HPDE6-E6E7 (cell line): ENCODE data around the gene KCNQ1.
"Not testable (repeated sequence)": the region's sequence is repeated elsewhere in the genome, so short reads cannot be mapped to it uniquely, and the experiment has no call there.

Experiments used
- DNase-seq: peaks from one replicate; pipeline ENCODE4 v3.0.0; 2011; ENCODE audit warnings: missing footprints; ENCODE audit errors: extremely low spot score

The KCNQ1 gene

DNA sequence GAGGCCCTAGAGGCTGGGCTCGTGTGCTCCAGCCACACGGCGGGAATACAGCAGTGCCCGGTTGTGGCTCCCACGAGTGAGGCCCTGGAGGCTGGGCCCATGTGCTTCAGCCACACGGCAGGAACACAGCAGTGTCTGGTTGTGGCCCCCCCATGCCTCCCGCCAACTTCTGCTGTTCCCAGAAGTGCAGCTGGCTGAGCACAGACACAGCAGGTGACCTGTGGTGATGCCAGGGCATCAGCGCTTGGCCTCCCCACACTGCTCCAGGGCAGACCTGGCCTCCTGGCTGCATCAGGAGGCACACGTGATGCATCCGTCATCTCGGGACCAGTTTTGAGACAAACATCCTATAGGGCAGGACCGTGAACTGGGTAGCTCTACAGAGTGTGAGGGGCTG is 144.7 kb downstream of the KCNQ1 start:
- no peak for DNase-seq

DNA sequence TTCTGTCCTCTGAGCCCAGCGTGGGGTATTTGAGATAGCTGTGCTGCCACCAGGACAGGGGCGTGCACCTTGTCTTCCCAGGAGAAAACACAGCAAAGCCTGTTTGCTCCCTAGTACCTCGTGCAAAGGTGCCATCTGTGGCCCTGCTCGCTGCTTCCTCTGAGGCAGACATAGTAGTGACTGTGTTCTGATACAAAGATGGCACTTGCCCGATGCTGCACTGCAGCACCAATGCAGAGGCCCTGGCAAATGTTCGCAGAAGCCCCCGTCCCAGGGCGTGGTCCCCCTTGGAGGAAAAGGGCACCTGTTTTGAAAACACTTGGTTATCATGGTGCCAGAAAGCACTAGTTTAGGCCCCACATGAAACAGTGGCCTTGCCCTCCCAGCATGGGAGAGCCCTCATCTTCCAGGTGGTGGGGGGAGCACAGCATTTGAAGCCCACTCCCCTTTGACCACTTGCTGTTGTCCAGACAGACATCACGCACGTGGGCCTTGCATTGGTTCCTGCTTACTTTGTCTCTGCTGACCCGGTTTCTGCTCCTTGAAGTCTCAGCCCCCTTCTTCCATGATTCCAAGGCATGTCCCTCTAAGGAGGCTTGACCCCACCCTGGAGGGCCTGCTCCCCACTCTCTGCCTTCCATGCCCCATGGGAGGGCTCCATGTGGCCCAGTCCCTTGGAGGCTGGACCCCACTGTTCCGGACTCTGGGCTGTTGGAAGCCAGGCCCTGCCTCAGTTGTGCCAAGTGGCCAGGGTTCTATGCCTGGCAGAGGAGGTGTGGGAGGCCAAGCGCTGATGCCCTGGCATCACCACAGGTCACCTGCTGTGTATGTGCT is 145.5 kb downstream of the KCNQ1 start:
- no peak for DNase-seq

GRCh38 chr11:2590965-2591754 is 146.4 kb downstream of the KCNQ1 start:
- no peak for DNase-seq

GRCh38 chr11:2591805-2592204 is 147.0 kb downstream of the KCNQ1 start:
- no peak for DNase-seq

- DNase-seq: no peak
Observed at GRCh38 chr11:2592559-2593392, 148.0 kb downstream of the KCNQ1 start.

DNA sequence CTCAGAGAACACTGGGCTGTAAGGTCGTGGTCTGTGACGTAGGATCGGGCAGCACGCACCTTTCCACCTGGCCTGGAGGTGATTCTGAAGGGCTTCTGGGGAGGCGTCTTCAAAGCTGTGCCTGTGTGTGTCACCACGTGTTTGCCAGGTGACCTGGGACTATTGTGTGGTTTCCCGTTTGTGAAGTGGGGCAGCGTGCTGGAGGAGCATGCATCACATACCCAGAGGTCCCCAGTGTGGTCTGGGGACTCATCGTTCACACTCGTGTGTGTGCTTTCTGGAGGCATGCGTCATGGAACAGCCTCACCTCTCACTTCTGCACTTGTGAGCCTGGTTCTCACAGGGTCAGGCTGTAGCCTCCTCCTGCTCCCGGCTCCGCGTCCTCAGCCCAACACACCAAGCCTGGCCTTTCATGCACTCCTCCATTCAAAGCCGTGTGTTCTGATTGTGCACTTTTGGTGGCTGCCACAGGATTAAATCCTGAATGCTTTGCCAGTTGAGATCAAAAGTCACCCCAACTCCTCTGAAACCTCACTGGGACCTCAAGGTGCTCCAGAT is 148.7 kb downstream of the KCNQ1 start:
- DNase-seq: no peak

- no peak for DNase-seq
Observed at GRCh38 chr11:2594267-2594666, 149.5 kb downstream of the KCNQ1 start.

DNA sequence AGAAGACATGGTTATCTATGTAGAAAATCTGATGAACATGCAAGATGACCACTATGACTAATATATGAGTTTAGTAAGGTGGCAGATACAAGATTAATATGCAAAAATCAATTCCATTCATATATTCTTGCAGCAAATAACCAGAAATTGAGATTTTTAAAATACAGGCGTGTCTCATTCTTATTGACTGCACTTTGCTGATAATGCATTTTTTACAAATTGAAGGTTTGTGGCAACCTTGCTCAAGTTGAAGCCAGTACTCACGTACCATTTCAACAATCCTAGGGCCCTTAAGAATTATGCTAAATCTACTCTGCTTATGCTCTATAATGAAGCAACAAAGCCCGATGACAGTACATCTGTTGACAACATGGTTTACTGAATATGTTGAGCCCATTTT is 150.4 kb downstream of the KCNQ1 start:
- no peak for DNase-seq

DNA sequence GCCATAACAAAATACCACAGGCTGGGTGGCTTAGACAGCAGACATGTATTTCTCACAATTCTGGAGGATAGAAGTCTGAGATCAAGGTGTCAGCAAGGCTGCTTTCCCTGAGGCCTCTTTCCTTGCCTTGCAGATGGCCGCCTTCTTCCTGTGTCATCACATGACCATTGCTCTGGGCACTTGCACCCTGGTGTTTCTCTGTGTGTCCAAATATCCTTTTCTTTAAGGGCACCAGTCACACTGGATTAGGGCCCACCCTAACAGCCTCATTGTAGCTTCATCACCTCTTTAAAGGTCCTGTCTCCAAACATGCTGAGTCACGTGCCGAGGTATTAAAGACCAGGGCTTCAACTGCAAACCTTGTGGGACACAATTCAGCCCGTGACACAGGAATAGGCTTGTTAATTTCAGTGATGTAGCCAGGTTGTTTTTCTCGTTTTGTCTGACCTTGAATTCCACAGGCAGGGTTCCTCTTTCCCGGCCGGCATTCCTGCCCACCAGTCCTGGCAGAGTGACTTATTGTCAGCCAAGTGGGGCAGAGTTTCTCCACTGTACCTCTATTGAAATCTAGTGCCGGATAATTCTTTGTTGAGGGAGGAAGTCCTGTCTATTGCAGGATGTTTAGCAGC is 154.9 kb downstream of the KCNQ1 start:
- no peak for DNase-seq

DNA sequence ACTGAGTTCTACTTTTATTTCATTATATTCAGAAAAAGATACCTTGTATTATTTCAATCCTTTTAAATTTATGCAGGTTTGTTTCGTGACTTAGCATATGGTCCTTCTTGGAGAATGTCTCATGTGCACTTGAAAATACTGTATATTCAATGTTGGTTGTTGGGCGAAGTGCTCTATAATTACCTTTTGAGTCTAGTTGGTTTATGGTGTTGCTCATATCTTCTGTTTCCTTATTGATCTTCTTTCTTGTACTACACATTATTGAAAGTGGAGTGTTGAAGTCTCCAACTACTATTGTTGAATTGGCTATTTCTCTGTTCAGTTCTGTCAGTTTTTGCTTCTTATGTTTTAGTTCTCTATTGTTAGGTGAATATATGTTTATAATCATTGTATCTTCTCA is 164.5 kb downstream of the KCNQ1 start:
- DNase-seq: no peak

- DNase-seq: no peak
Observed at GRCh38 chr11:2612884-2613571, 168.2 kb downstream of the KCNQ1 start.

DNA sequence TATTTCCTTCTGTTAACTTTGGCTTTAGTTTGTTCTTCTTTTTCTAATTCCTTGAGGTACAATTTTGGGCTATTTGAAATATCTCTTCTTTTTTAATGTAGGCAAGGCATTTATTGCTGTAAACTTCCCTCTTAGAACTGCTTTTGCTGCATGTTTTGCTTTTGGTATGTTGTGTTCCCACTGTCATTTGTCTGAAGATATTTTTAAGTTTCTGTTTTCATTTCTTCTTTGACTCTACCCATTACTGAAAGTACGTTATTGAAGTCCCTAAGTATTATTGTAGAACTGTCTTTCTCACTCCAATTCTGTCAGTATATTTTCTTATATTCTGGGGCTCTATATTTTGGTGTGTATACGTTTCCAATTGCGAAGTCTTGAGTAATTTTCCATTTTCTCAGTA is 177.1 kb downstream of the KCNQ1 start:
- no peak for DNase-seq

DNA sequence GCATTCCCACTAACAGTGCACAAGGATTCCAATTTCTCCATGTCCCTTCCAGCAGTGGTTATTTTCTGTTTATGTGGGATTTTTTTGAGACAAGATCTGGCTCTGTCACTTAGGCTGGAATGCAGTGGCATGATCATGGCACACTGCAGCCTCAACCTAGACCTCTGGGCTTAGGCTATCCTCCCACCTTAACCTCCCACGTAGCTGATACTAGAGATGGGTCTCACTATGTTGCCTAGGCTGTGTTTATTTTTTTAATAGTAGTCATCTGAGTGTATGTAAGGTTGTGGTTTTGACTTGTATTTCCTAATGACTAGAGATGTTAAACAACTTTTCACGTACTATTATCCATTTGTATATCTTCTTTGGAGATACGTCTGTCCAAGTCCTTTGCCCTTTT is 180.4 kb downstream of the KCNQ1 start:
- DNase-seq: no peak

GRCh38 chr11:2630679-2631078 is 185.9 kb downstream of the KCNQ1 start:
- DNase-seq: no peak

DNA sequence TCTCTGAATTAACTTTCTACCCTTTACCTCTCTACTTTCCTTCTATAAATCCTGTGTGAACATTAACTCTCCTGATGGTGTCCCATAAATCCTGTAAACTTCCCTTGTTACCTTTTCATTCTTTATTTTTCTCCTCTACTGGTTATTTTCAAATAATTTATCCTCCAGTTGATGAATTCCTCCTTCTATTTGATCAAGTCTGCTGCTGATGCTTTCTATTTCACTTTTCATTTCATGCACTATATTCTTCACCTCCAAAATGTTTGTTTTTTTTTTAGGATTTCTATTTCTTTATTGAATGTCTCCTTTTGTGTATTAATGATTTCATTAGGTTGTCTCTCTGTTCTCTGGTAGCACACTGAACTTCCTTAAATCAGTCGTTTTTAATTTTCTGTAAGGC is 186.4 kb downstream of the KCNQ1 start:
- DNase-seq: no peak

DNA sequence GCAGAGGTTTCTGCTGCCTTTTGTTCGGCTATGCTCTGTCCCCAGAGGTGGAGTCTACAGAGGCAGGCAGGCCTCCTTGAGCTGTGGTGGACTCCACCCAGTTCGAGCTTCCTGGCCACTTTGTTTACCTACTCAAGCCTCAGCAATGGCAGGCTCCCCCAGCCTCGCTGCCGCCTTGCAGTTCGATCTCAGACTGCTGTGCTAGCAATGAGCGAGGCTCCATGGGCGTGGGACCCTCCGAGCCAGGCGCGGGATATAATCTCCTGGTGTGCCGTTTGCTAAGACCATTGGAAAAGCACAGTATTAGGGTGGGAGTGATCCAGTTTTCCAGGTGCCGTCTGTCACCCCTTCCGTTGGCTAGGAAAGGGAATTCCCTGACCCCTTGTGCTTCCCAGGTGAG is 195.0 kb downstream of the KCNQ1 start:
- DNase-seq: not testable (repeated sequence)

GRCh38 chr11:2641623-2642022 is 196.8 kb downstream of the KCNQ1 start:
- DNase-seq: no peak

DNA sequence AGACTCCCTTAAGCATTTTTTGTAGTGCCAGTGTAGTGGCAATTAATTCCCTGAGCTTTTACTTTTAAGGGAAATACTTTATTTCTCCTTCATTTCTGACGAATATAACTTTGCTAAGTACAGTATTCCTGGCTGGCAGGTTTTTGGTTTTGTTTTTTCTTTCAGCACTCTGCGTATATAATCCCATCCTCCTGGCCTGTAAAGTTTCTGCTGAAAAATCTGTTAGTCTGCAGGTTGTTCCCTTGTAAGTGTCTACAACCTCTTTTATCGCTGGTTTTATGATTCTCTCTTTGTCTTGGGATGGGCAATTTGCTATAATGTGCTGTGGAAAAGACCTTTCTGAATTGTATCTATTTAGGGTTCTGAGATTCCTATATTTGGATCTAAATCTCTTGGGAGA is 198.9 kb downstream of the KCNQ1 start:
- DNase-seq: no peak

- no peak for DNase-seq
Observed at GRCh38 chr11:2644844-2645778, 200.3 kb downstream of the KCNQ1 start.

- DNase-seq: no peak
Observed at GRCh38 chr11:2645779-2646118, 200.9 kb downstream of the KCNQ1 start.
